Suprapubic skin (tissue), 4 donors: ENCODE results near the gene WDR36. TPM values are rescaled to one million over a fixed set of nuclear protein-coding genes. Genes with fewer than 3 reads are reported as not detected.

Experiments
- DNase-seq, 2 donors: peaks; one replicate each; pipeline ENCODE4 v3.0.0-alpha.2; 2019; ENCODE audit warnings: low spot score in 2 of 2
- H3K27ac ChIP-seq: fragments of 200-600 bp; sonication (generic); one replicate; pipeline ENCODE4 v1.5.1; 2019
- H3K27me3 ChIP-seq: fragments of 200-600 bp; sonication (generic); one replicate; pipeline ENCODE4 v1.5.1; 2019
- H3K36me3 ChIP-seq: fragments of 200-600 bp; sonication (generic); one replicate; pipeline ENCODE4 v1.5.1; 2019
- H3K4me1 ChIP-seq: fragments of 200-600 bp; sonication (generic); one replicate; pipeline ENCODE4 v1.5.1; 2019
- H3K4me3 ChIP-seq: fragments of 200-600 bp; sonication (generic); one replicate; pipeline ENCODE4 v1.5.1; 2019; ENCODE audit warnings: mild to moderate bottlenecking
- H3K9me3 ChIP-seq: fragments of 200-600 bp; sonication (generic); one replicate; pipeline ENCODE4 v1.5.1; 2019
- EP300 ChIP-seq: sonication (generic); formaldehyde crosslinking; IDR thresholded peaks from one replicate; pipeline ENCODE4 v1.6.1; 2017; ENCODE audit warnings: antibody characterized with exemption
- POLR2A ChIP-seq, 2 donors: fragments of 450-650 bp; IDR thresholded peaks; one replicate each; pipeline ENCODE4 v1.6.1; 2017; ENCODE audit warnings: antibody characterized with exemption in 2 of 2, mild to moderate bottlenecking in 2 of 2, moderate library complexity in 2 of 2
- POLR2AphosphoS5 ChIP-seq, 3 donors: sonication (generic); formaldehyde crosslinking; IDR thresholded peaks; one replicate each; pipeline ENCODE4 v1.6.1; 2017; ENCODE audit warnings: antibody characterized with exemption in 3 of 3
- WGBS: methylation state at CpG from one replicate; pipeline ENCODE4 v1.1.5; 2018; 5-methylcytosine and 5-hydroxymethylcytosine counted together
- total RNA-seq, 4 donors: library from RNA; depleted of rRNA; stranded (reverse); fragments of >200 nt; gene quantifications; one replicate each; pipeline ENCODE4 v1.1.0, GENCODE V29; 2016
- TF ChIP-seq, protein P1 (sequence below), 2 donors: fragments of 200-600 bp in 1 of 2; fragments of 450-650 bp in 1 of 2; sonication (generic) in 1 of 2; IDR thresholded peaks; one replicate each; pipeline ENCODE4 v1.5.1; 2016 to 2019; ENCODE audit warnings: antibody characterized with exemption in 2 of 2, mild to moderate bottlenecking in 1 of 2, moderate library complexity in 1 of 2

The WDR36 gene
- total RNA-seq, 4 donors from 2014 or later: 20.0 to 32.2 (median 26.2) TPM

DNA sequence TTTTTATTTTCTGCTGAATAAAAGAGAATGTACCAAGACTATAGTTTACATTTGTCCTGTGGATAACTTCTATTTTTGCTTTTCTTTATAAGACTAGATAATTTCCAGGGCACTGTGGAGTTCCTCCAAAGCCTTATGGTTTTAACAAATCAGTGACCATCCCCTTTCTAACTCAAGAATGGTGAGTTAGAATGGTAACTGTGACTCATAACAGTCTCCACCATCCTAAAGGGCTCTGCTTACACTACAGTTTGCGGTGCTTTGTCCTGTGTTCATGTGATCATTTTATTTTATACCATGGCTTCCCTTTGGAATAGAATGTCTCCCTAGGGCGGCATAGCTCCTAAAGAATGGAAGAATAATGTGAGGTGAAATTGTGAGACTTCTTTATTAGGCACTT is 30.2 kb downstream of the WDR36 start:
- TF ChIP-seq, protein P1, sequence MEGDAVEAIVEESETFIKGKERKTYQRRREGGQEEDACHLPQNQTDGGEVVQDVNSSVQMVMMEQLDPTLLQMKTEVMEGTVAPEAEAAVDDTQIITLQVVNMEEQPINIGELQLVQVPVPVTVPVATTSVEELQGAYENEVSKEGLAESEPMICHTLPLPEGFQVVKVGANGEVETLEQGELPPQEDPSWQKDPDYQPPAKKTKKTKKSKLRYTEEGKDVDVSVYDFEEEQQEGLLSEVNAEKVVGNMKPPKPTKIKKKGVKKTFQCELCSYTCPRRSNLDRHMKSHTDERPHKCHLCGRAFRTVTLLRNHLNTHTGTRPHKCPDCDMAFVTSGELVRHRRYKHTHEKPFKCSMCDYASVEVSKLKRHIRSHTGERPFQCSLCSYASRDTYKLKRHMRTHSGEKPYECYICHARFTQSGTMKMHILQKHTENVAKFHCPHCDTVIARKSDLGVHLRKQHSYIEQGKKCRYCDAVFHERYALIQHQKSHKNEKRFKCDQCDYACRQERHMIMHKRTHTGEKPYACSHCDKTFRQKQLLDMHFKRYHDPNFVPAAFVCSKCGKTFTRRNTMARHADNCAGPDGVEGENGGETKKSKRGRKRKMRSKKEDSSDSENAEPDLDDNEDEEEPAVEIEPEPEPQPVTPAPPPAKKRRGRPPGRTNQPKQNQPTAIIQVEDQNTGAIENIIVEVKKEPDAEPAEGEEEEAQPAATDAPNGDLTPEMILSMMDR (IDR thresholded peaks at IDR 0.05): no peak
- no peak for TF ChIP-seq POLR2AphosphoS5 (IDR thresholded peaks at IDR 0.05)
- no peak for TF ChIP-seq EP300
- no peak for TF ChIP-seq POLR2A (IDR thresholded peaks at IDR 0.05)

DNA sequence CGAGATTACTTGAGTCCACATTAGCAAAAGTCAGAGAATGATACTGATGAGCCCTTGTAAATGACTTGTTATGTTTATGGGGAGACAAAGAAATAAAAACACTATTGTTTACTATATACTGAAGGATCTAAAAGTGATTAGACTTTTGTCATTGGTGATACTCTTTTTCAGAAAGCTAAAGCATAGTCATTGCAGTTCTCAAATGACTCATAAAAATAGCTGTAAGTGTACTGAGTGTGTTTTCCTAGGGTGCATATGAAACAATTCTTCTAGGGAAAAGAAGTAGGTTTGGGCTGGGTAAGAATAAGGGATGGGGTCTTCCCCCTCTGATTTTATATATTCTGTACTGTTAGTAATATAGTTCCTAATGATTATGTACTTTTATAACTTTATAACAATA is 32.6 kb downstream of the WDR36 start:
- Histone ChIP-seq H3K4me1 (no peaks in the 10 kb centered on the region), H3K27me3 (no peaks in the 10 kb centered on the region), H3K36me3 (peaks cover 71% of the 10 kb centered on the region), H3K27ac (no peak overlapping the region), H3K4me3 (no peak overlapping the region), H3K9me3 (no peaks in the 10 kb centered on the region)
- no peak for DNase-seq
- WGBS: 96% methylated on average over 1 of the region's 1 CpG
- TF ChIP-seq EP300 (no peak), POLR2A (IDR thresholded peaks at IDR 0.05) (no peak), POLR2AphosphoS5 (IDR thresholded peaks at IDR 0.05) (no peak)
- TF ChIP-seq, protein P1 (IDR thresholded peaks at IDR 0.05): no peak

More for the DNA sequence above, 30.2 kb downstream of the WDR36 start:
- DNase-seq: no peak
- Histone ChIP-seq H3K27me3 (no peaks in the 10 kb centered on the region), H3K27ac (no peak overlapping the region), H3K4me3 (no peak overlapping the region), H3K36me3 (peaks cover 86% of the 10 kb centered on the region), H3K4me1 (no peaks in the 10 kb centered on the region), H3K9me3 (no peaks in the 10 kb centered on the region)
- WGBS: 50% methylated on average over 2 of the region's 2 CpGs

DNA sequence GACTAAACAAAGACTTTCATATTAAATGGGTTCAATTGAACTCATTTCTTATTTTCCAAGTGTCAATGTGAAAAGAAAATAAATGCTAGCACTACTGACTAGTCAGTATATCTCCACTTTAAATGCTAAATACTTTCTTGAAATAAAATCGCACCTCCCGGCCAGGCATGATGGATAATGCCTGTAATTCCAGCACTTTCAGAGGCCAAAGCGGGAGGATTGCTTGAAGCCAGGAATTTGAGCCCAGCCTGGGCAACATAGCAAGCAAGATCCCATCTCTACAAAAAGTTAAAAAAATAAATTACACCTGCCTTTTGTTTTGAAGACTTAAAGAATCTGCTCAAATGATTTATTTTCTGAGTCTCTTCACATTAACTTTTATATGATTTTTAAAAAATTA is 34.7 kb downstream of the WDR36 start:
- DNase-seq: no peak
- Histone ChIP-seq H3K9me3 (no peaks in the 10 kb centered on the region), H3K4me3 (no peak overlapping the region), H3K27me3 (no peaks in the 10 kb centered on the region), H3K27ac (no peak overlapping the region), H3K4me1 (no peaks in the 10 kb centered on the region), H3K36me3 (peaks cover 50% of the 10 kb centered on the region)
- no peak for TF ChIP-seq POLR2A (IDR thresholded peaks at IDR 0.05)
- TF ChIP-seq, protein P1 (IDR thresholded peaks at IDR 0.05): no peak
- no peak for TF ChIP-seq EP300
- no peak for TF ChIP-seq POLR2AphosphoS5 (IDR thresholded peaks at IDR 0.05)
- WGBS: 88% methylated on average over 3 of the region's 3 CpGs

DNA sequence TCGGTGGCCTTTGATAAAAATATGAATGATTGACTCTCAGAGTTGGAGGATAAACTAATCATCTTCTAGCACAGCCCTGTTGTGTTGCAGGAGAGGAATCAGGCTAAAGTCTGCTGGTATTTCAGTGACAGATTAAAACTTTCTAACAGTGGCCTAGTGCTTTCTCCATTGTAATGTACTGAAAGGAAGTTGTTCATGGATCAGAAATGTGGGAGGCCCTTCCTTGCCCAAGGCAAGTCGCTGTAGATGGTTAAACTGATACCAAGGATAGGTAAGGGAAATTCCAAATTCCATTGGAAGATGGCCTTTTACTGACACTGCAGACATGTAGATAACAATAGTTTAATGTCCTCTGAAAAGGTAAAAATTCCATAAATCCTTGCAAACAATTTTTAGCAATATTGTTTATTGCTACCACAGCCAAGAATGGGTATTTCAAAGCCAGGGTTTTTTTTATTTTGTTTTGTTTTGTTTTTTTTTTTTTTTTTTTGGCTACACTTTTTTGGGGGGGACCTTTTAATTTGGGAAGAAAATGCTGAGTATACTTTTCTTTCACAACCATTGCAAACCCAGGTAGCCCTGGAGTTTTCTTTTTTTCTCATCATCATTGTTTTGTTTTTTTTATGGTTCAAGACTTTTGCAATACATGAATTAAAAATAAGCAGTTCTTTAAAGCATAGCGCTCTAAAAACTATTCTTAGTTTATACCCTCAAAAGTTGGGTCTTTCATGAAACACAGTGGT is 35.5 kb downstream of the WDR36 start:
- no peak for DNase-seq
- Histone ChIP-seq H3K4me1 (no peaks in the 10 kb centered on the region), H3K4me3 (no peak overlapping the region), H3K27ac (no peak overlapping the region), H3K27me3 (no peaks in the 10 kb centered on the region), H3K36me3 (peaks cover 43% of the 10 kb centered on the region), H3K9me3 (no peaks in the 10 kb centered on the region)
- 74% methylated on average over 3 of the region's 3 CpGs for WGBS
- TF ChIP-seq, protein P1 (IDR thresholded peaks at IDR 0.05): no peak
- no peak for TF ChIP-seq POLR2AphosphoS5 (IDR thresholded peaks at IDR 0.05)
- no peak for TF ChIP-seq POLR2A (IDR thresholded peaks at IDR 0.05)

DNA sequence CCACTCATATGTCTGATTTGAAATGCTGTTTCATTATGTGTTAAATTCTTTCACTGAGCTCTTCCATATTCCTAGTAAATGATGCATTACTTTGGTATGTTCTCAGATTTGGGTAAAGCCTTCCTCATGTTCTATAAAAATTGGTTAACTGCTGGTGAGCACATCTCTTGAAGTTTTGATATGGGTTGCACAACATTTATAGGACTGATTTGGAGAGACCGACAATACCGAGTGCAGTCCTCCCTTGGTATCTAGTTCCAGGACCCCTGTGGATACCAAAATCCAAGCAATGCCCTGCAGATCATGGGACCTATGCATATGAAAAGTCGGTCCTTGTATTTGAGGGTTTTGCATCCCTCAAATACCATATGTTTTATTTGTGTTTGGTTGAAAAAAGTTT is 37.8 kb downstream of the WDR36 start:
- WGBS: 84% methylated on average over 3 of the region's 3 CpGs
- no peak for TF ChIP-seq EP300
- TF ChIP-seq POLR2AphosphoS5 (IDR thresholded peaks at IDR 0.05): no peak
- TF ChIP-seq, protein P1 (IDR thresholded peaks at IDR 0.05): no peak
- TF ChIP-seq POLR2A (IDR thresholded peaks at IDR 0.05): no peak
- DNase-seq: no peak
- H3K4me1 ChIP-seq: no peaks in the 10 kb centered on the region
- H3K27ac ChIP-seq: no peak overlapping the region
- H3K4me3 ChIP-seq: no peak overlapping the region
- peaks cover 26% of the 10 kb centered on the region for H3K36me3 ChIP-seq
- H3K27me3 ChIP-seq: no peaks in the 10 kb centered on the region
- H3K9me3 ChIP-seq: no peaks in the 10 kb centered on the region
